Ovary (tissue), 3 donors: ENCODE results near the gene LRRC51.

ENCODE experiments used
- CTCF ChIP-seq, 3 donors: fragments of 450-650 bp in 2 of 3; fragments of 200-600 bp in 1 of 3; IDR thresholded peaks; one replicate each; pipeline versions ENCODE4 v1.5.1 to v1.8.0; 2016 to 2022; ENCODE audit warnings: antibody characterized with exemption in 3 of 3, mild to moderate bottlenecking in 1 of 3
- EP300 ChIP-seq: sonication (generic); formaldehyde crosslinking; IDR thresholded peaks from one replicate; pipeline ENCODE4 v1.6.1; 2017; ENCODE audit warnings: antibody characterized with exemption
- POLR2A ChIP-seq: fragments of 450-650 bp; IDR thresholded peaks from one replicate; pipeline ENCODE4 v1.6.1; 2017; ENCODE audit warnings: antibody characterized with exemption, mild to moderate bottlenecking, moderate library complexity
- donor health status: DM: no; HTN: no; CAD: no.

DNA sequence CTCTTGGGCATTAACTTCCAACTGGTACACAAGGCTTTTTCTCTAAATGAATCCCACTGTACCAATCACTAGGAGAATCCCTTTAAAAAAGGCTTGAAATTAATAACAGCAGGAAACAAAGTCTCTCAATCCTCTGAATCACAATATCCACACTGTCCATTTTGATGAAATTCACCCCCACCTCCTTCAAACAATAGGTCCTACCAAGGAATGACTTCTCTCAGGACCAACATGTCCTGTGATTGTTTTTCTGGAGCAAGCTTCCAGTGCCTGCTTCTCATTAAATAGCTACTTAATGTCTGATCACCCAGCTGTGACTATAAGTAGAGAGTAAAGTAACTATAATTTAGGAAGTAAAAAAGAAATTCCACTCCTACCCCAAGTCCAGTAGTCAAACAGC lies 13.4 kb upstream of the LRRC51 start:
- TF ChIP-seq POLR2A (no peak), CTCF (IDR thresholded peaks at IDR 0.05) (no peak), EP300 (no peak)
